Activated gamma-delta T cell (primary cell): ENCODE data around the gene TMEM9.

Source experiments
- DNase-seq: peaks from one replicate; lab custom pipeline; 2025; lab: John Stamatoyannopoulos, UW

TMEM9 gene

DNA sequence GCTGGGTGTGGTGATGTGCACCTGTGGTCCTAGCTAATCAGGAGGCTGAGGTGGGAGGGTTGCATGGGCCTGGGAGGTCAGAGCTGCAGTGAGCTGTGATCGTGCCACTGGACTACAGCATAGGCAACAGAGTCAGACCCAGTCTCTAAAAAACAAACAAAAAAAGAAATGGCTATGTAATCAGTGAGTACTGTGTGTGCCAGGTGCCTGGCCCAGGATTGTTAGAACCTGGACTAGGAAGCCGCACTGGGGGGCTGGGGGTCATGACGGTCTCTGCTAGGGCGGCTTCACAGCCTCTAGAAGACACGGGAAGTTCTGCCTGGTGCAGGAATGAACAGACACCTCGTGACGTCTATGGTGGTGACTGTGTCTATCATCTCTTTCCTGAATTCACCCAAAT, 8.5 kb downstream of the TMEM9 start:
- no peak for DNase-seq

DNA sequence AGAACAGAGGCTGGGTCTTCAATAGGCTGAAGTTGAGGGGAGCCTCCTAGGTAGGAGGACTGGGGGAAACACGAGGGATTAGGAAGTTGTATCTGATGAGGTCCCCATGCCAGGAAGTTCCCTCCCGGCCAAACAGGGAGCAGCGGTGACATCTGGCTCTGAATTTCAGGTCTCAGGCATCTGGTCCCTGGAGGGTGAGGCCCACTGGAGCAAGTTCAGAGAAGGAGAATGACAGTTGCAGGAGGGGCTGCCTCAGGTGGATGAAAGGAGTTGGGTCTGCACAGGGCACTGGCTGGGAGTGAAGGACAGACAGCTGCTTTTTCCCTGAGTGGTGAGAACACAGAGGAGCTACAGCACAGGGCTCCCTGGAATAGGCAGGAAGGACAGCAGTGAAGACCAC, 9.1 kb downstream of the TMEM9 start:
- no peak for DNase-seq

GRCh38 chr1:201144701-201145100, 9.6 kb downstream of the TMEM9 start:
- DNase-seq: no peak

- no peak for DNase-seq
Observed at GRCh38 chr1:201143726-201144635, 10.3 kb downstream of the TMEM9 start.

- DNase-seq: no peak
Observed at GRCh38 chr1:201142849-201143725, 11.2 kb downstream of the TMEM9 start.

- no peak for DNase-seq
Observed at GRCh38 chr1:201142011-201142848, 12.0 kb downstream of the TMEM9 start.

GRCh38 chr1:201141418-201141817, 12.9 kb downstream of the TMEM9 start:
- DNase-seq: no peak

- no peak for DNase-seq
Observed at GRCh38 chr1:201140941-201141260, 13.4 kb downstream of the TMEM9 start.

DNA sequence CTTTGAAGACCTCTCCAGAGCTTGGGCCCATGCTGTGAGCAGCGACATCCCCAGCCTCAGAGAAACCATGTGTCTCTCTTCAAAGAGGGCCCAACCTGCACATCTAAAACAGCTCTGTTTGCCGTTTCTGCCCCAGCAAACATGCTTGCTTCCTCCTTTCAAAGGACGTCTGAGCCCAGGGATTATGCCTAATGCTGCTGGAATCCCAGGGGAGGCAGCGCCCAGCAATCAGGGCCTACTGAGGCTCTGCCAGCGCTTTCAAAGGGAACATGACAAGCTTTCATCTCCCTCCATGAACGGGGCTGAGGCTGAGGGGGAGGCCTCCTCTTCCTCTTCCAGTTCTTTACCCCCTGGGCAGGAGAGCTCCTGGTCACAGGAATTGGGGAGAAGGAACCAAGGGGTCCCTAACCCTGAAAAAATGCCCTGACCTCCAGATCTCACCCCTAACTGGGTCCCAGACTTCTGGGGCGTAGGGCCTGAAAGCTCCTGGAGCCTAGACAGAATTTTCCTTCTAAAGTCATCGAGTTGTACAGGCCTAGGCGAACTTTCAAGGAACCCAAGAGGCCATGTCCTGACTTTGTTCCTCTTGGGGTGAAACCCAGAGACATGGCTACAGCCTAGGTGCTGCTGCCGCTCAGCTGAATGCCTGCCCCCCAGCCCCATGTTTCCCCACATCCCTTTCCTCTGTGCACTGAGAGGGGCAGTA, 13.9 kb downstream of the TMEM9 start:
- no peak for DNase-seq

GRCh38 chr1:201139756-201140155, 14.5 kb downstream of the TMEM9 start:
- DNase-seq: no peak

DNA sequence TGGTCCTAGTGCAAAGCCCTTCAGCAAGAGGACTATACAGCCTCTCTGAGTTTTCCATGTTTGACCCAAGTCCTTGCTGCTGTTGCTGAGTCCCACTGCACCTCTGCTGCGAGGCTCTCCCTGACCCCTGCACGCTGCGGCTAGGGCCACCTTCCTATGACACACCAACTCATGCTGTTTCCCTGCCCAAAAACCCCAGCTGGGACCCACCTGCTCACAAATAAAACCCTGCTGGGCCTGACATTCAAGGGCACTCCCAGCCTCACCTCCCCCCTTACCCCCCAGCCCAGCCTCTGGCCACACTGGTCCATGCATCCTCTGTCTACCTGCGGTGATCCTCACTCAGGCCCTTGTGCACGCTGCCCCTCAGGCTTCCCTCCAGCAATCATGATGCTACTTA, 15.0 kb downstream of the TMEM9 start:
- DNase-seq: no peak

DNA sequence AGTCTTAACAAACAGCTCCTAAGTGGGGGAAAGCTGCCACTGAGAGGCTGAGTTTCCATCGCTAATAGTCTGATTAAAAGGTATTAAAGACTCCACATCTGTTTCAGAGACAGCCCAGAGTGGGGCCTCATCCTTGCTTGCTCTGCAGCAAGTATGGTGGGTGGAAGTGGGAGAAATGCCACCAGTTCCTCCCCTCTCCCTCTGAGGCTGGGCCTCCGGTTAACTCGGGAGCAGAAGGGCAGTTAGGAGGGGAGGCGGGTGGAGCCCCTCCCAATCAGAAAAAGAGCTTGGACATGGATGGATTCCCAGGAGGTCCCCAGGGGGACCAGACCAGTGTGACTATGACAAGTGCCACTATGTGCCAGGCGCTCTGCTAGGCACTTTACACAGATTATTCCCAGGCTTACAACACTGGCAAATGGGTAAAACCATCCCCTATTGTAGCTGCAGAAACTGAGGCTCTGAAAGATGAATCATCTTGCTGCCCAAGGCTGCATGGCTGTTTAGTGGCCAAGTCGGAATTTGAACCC, 15.9 kb downstream of the TMEM9 start:
- DNase-seq: no peak

DNA sequence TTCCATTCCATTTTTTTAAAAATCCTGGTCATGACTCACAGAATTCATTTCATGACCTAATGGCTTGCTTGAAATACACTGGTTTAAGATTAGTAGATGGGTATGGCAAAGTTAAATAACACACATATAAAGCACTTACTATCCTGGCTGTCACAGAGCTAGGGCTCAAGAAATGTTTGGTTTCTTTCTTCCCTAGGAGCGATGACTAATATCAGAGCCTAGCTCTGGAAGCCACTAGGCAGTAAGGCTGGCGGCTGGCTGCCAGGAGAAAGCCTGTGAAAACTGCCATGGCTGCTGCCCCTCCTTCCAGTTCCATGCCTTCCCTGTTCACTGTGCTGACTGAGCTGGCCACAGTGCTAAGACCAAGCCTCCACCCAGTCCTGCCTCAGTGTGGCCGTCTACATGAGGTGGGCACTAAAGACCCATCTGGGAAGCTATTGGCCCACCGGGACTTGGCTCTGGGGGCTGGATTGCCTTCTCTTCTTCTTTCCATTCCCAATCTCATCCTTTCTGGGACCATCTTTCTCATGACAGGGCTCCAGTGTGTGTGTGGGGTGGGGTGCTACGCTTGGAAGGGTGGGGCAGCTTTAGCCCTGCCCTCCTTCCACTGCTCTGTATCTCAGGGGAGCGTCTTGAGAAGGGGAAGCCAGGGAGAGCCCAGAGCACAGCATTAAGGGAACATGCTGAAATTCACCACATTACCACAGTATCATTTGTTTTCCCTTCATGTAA, 16.5 kb downstream of the TMEM9 start:
- no peak for DNase-seq

DNA sequence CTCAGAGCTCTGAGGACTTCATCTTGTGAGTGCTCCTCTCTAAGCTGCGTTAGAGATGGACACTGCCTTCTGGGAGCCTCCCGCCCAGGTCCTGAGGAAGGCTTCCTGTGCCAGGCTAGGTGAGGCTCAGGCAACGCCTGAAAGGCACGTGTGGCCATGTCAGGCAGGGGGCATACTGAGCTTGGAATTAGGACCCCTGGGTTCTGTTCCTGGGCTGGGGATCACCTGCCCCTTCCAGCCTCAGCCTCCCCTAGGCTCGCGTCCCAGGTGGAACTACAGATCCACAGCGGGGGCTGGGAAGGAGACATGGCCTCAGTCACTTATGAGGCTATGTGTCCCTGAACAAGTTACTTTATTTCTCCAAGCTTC, 17.3 kb downstream of the TMEM9 start:
- DNase-seq: no peak

GRCh38 chr1:201136355-201137023, 17.8 kb downstream of the TMEM9 start:
- no peak for DNase-seq

GRCh38 chr1:201134405-201134804, 19.9 kb downstream of the TMEM9 start:
- DNase-seq: no peak

DNA sequence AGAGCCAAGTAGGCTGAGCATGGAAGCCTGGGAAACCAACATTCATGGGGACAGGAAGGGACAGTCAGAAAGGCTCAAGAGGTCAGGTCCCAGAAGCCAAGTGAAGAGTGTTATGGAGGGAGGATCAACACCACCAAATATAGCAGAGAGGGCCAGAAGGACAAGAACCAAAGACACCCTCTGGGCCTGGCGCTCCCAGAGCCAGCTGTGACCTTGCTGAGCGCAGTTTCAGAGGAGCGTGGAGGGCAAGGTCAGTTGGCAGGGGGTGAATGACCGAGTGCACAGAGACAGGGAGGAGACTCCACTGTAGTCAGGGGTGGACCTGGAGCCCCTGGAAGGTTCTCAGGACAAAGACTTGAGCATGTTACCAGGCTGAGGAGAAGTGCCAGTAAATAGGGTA, 22.9 kb downstream of the TMEM9 start:
- no peak for DNase-seq

- no peak for DNase-seq
Observed at GRCh38 chr1:201128962-201129361, 25.3 kb downstream of the TMEM9 start.

- DNase-seq: no peak
Observed at GRCh38 chr1:201128476-201128875, 25.8 kb downstream of the TMEM9 start.
